MM.1S (cell line): ENCODE data around the gene DPM2.

Experiments used
- DNase-seq: peaks from one replicate; pipeline ENCODE4 v3.0.0-alpha.2; 2015
- H2AFZ ChIP-seq: fragments of 300-600 bp; sonication (generic); 2 replicates; pipeline ENCODE4 v1.6.0; 2016; ENCODE audit warnings: antibody characterized with exemption, low read length
- H3F3A ChIP-seq: fragments of 300-600 bp; sonication (generic); 2 replicates; pipeline ENCODE4 v1.6.1; 2016; ENCODE audit warnings: mild to moderate bottlenecking, antibody characterized with exemption, low read length, moderate library complexity, mixed read lengths; ENCODE audit not compliant: insufficient read depth
- H3K27ac ChIP-seq: fragments of 300-600 bp; sonication (generic); 2 replicates; pipeline ENCODE4 v1.5.1; 2016; ENCODE audit warnings: mild to moderate bottlenecking, low read length
- H3K27me3 ChIP-seq: fragments of 300-600 bp; sonication (generic); replicated peaks from 2 replicates; pipeline ENCODE4 v1.6.0; 2016; ENCODE audit warnings: low read length; ENCODE audit not compliant: insufficient read depth
- H3K36me3 ChIP-seq: fragments of 300-600 bp; sonication (generic); replicated peaks from 2 replicates; pipeline ENCODE4 v1.6.1; 2016; ENCODE audit warnings: mild to moderate bottlenecking, low read length, mixed read lengths; ENCODE audit not compliant: insufficient read depth
- H3K4me1 ChIP-seq: fragments of 300-600 bp; sonication (generic); 2 replicates; pipeline ENCODE4 v1.6.1; 2016; ENCODE audit warnings: low read length, mixed read lengths
- H3K4me2 ChIP-seq: fragments of 300-600 bp; sonication (generic); 2 replicates; pipeline ENCODE4 v1.6.0; 2016; ENCODE audit warnings: low read depth, low read length
- H3K4me3 ChIP-seq: fragments of 300-600 bp; sonication (generic); 2 replicates; pipeline ENCODE4 v1.5.1; 2016; ENCODE audit warnings: low read length, mixed read lengths
- H3K79me2 ChIP-seq: fragments of 300-600 bp; sonication (generic); 2 replicates; pipeline ENCODE4 v1.6.1; 2016; ENCODE audit warnings: mixed run types, low read length, mixed read lengths
- H3K9ac ChIP-seq: fragments of 300-600 bp; sonication (generic); 2 replicates; pipeline ENCODE4 v1.6.1; 2016; ENCODE audit warnings: low read length, mixed read lengths
- H3K9me2 ChIP-seq: fragments of 300-600 bp; sonication (generic); replicated peaks from 2 replicates; pipeline ENCODE4 v1.6.1; 2016; ENCODE audit warnings: mild to moderate bottlenecking, low read length, mixed read lengths; ENCODE audit not compliant: insufficient read depth
- H3K9me3 ChIP-seq: fragments of 300-600 bp; sonication (generic); replicated peaks from 2 replicates; pipeline ENCODE4 v1.6.1; 2016; ENCODE audit warnings: mild to moderate bottlenecking, low read length, mixed read lengths; ENCODE audit not compliant: insufficient read depth
- H4K20me1 ChIP-seq: fragments of 300-600 bp; sonication (generic); 2 replicates; pipeline ENCODE4 v1.6.1; 2016; ENCODE audit warnings: mild to moderate bottlenecking, low read length, moderate library complexity, mixed read lengths; ENCODE audit not compliant: insufficient read depth
- EZH2 ChIP-seq: fragments of 300-600 bp; sonication (generic); optimal IDR thresholded peaks from 2 replicates; pipeline ENCODE3; 2017; ENCODE audit warnings: low read depth, mild to moderate bottlenecking, antibody characterized with exemption, low read length, mixed read lengths
- EZH2phosphoT487 ChIP-seq: fragments of 300-600 bp; sonication (generic); IDR thresholded peaks from 2 replicates; pipeline ENCODE4 v1.6.1; 2018; ENCODE audit warnings: antibody characterized with exemption, low read length
- TF ChIP-seq, protein P1 (sequence below): fragments of 300-600 bp; sonication (generic); IDR thresholded peaks from 2 replicates; pipeline ENCODE4 v1.5.1; 2016; ENCODE audit warnings: antibody characterized with exemption, low read length, mixed read lengths

DPM2 gene

GRCh38 chr9:127944586-127945218 is 7.0 kb upstream of the DPM2 start:
- Histone ChIP-seq H3K27me3 (no peaks in the 10 kb centered on the region), H4K20me1 (no peaks in the 10 kb centered on the region), H3K4me3 (no peak overlapping the region), H3K4me2 (no peak overlapping the region), H2AFZ (no peak overlapping the region), H3K79me2 (no peaks in the 10 kb centered on the region), H3K9me3 (no peaks in the 10 kb centered on the region), H3K27ac (no peak overlapping the region), H3K9me2 (no peaks in the 10 kb centered on the region), H3K9ac (no peak overlapping the region), H3K36me3 (no peaks in the 10 kb centered on the region), H3F3A (no peaks in the 10 kb centered on the region), H3K4me1 (no peaks in the 10 kb centered on the region)
- DNase-seq = no peak
- TF ChIP-seq, protein P1, sequence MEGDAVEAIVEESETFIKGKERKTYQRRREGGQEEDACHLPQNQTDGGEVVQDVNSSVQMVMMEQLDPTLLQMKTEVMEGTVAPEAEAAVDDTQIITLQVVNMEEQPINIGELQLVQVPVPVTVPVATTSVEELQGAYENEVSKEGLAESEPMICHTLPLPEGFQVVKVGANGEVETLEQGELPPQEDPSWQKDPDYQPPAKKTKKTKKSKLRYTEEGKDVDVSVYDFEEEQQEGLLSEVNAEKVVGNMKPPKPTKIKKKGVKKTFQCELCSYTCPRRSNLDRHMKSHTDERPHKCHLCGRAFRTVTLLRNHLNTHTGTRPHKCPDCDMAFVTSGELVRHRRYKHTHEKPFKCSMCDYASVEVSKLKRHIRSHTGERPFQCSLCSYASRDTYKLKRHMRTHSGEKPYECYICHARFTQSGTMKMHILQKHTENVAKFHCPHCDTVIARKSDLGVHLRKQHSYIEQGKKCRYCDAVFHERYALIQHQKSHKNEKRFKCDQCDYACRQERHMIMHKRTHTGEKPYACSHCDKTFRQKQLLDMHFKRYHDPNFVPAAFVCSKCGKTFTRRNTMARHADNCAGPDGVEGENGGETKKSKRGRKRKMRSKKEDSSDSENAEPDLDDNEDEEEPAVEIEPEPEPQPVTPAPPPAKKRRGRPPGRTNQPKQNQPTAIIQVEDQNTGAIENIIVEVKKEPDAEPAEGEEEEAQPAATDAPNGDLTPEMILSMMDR = no peak
- TF ChIP-seq EZH2 (no peak), EZH2phosphoT487 (no peak)

GRCh38 chr9:127943731-127944144 is 6.1 kb upstream of the DPM2 start:
- DNase-seq = peak; percentile 73
- no peak overlapping the region for H3K4me3 ChIP-seq
- H3K36me3 ChIP-seq = no peaks in the 10 kb centered on the region
- no peaks in the 10 kb centered on the region for H3F3A ChIP-seq
- H3K9me2 ChIP-seq = no peaks in the 10 kb centered on the region
- no peaks in the 10 kb centered on the region for H3K9me3 ChIP-seq
- no peaks in the 10 kb centered on the region for H3K79me2 ChIP-seq
- no peaks in the 10 kb centered on the region for H3K4me1 ChIP-seq
- H2AFZ ChIP-seq = no peak overlapping the region
- TF ChIP-seq EZH2 = no peak
- TF ChIP-seq, protein P1 = peak; percentile 88
- H3K4me2 ChIP-seq = no peak overlapping the region
- H3K9ac ChIP-seq = no peak overlapping the region
- H3K27ac ChIP-seq = no peak overlapping the region
- no peaks in the 10 kb centered on the region for H4K20me1 ChIP-seq
- no peaks in the 10 kb centered on the region for H3K27me3 ChIP-seq

DNA sequence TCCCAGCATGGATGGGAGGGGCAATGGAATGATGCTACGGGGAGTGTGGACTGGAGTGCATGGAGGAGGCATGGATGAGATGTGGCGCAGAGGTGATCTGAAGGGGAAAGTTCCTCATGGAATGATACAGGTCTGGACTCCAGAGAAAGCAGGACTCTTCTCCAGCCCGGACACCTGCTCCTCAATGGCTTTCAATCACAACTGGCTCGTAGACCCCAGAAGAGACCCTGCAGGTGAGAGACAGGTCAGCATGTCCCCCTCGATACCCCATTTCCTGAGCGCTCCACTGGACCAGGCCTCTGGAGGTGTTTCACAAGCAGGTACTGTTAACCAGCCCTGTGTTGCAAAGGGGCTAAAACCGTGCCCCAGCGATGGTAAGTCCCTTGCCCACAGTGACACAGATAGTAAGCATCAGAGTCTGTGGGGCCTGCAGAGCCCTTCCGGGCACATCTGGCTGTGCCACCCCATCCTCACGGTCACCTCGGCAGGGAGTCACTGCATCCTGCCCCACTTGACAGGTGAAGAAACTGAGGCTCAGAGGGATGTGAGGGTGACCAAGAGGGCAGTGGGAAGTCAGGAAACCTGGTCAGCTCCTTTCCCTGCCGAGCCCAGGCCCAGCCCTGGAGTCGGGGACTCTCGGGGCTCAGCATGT is 5.5 kb upstream of the DPM2 start:
- no peaks in the 10 kb centered on the region for H3K27me3 ChIP-seq
- TF ChIP-seq EZH2 = no peak
- TF ChIP-seq, protein P1 = no peak
- no peak for TF ChIP-seq EZH2phosphoT487
- H3K27ac ChIP-seq = no peak overlapping the region
- no peak overlapping the region for H3K9ac ChIP-seq
- H3K9me2 ChIP-seq = no peaks in the 10 kb centered on the region
- H3K79me2 ChIP-seq = no peaks in the 10 kb centered on the region
- no peak for DNase-seq
- no peak overlapping the region for H2AFZ ChIP-seq
- H3K4me1 ChIP-seq = no peaks in the 10 kb centered on the region
- H3K9me3 ChIP-seq = no peaks in the 10 kb centered on the region
- no peak overlapping the region for H3K4me3 ChIP-seq
- no peaks in the 10 kb centered on the region for H4K20me1 ChIP-seq
- H3K36me3 ChIP-seq = no peaks in the 10 kb centered on the region
- no peak overlapping the region for H3K4me2 ChIP-seq
- no peaks in the 10 kb centered on the region for H3F3A ChIP-seq
